Kidney (tissue), 14 donors: ENCODE measurements around the gene BYSL. TPM values are rescaled to one million over a fixed set of nuclear protein-coding genes. Genes with fewer than 3 reads are reported as not detected.
"Not testable (repeated sequence)": the region's sequence is repeated elsewhere in the genome, so short reads cannot be mapped to it uniquely, and the experiment has no call there.

Experiments
- DNase-seq, 5 donors: peaks; one replicate each; pipeline ENCODE4 v3.0.0-alpha.2; 2013 to 2020
- FAIRE-seq: peaks from 2 replicates; lab custom pipeline; 2012; peaks lifted over from hg19 to GRCh38; lab: Jason Lieb, UNC
- H3K27ac ChIP-seq, 2 donors: one replicate each; pipeline ENCODE4 v1.7.0; 2013; ENCODE audit warnings: low read depth in 2 of 2, low read length in 2 of 2, inconsistent platforms in 1 of 2
- H3K27me3 ChIP-seq: one replicate; pipeline ENCODE4 v1.7.1; 2013; ENCODE audit warnings: low read length, inconsistent platforms; ENCODE audit not compliant: control insufficient read depth, insufficient read depth
- H3K36me3 ChIP-seq, 3 donors: one replicate each; pipeline versions ENCODE4 v1.7.0 to v1.7.1; 2013; ENCODE audit warnings: low read length in 3 of 3, control low read depth in 1 of 3, inconsistent platforms in 1 of 3; ENCODE audit not compliant: insufficient read depth in 3 of 3, control insufficient read depth in 2 of 3
- H3K4me1 ChIP-seq, 3 donors: one replicate each; pipeline versions ENCODE4 v1.7.0 to v1.7.1; 2013; ENCODE audit warnings: low read length in 3 of 3, inconsistent platforms in 1 of 3, low read depth in 1 of 3; ENCODE audit not compliant: control insufficient read depth in 2 of 3, insufficient read depth in 2 of 3
- H3K4me3 ChIP-seq, 3 donors: one replicate each; pipeline versions ENCODE4 v1.7.0 to v1.8.1; 2013; ENCODE audit warnings: low read length in 3 of 3, control low read depth in 1 of 3, inconsistent platforms in 1 of 3
- H3K9ac ChIP-seq, 3 donors: one replicate each; pipeline versions ENCODE4 v1.7.0 to v1.7.1; 2013; ENCODE audit warnings: low read length in 3 of 3, control low read depth in 1 of 3, inconsistent platforms in 1 of 3
- H3K9me3 ChIP-seq, 3 donors: one replicate each; pipeline versions ENCODE4 v1.7.0 to v1.7.1; 2013; ENCODE audit warnings: low read length in 3 of 3, control low read depth in 1 of 3, inconsistent platforms in 1 of 3; ENCODE audit not compliant: control insufficient read depth in 2 of 3, insufficient read depth in 1 of 3
- CTCF ChIP-seq: IDR thresholded peaks from 3 replicates; pipeline ENCODE4 v1.5.1; 2012; ENCODE audit warnings: mild to moderate bottlenecking, moderate library complexity, borderline replicate concordance; ENCODE audit not compliant: insufficient read depth; ENCODE audit errors: extremely low read depth
- intact Hi-C: fragments of 100-400 bp; cut with DNase I; formaldehyde crosslinking; loops from one replicate; pipeline ENCODE4 v1.11.1; 2022
- polyA plus RNA-seq: library from polyadenylated mRNA; stranded (reverse); fragments of 350-450 nt; fragmentation: Illumina TruSeq; extraction: RNeasy Lipid Tissue Mini Kit (QIAGEN cat#74804); gene quantifications from one replicate; pipeline ENCODE4 v1.2.3, GENCODE V29; 2014; ENCODE audit warnings: low read depth, low replicate concordance; ENCODE audit not compliant: insufficient read depth
- total RNA-seq: library from RNA; stranded (reverse); fragmentation: NEBNext Ultra II Directional; extraction: Animal tissue kit (Norgen Biotek cat#: 25700); gene quantifications from one replicate; pipeline ENCODE4 v1.2.1, GENCODE V29; 2021
- donor health status: control.
- donor health status: control.
- donor health status: control.
- donor health status: control.
- donor health status: control.
- donor health status: DM: yes; HTN: yes; CAD: no.
- donor health status: Normal renal cell carcinoma (clear cell type).

BYSL gene
- total and polyA plus RNA-seq, 2 donors from 2014 or later, result 10.1 to 14.3 TPM

GRCh38 chr6:41942067-41942851 is 21.0 kb downstream of the BYSL start:
- Histone ChIP-seq H3K36me3 (no peaks in the 10 kb centered on the region), H3K9me3 (no peaks in the 10 kb centered on the region), H3K27me3 (no peaks in the 10 kb centered on the region), H3K27ac (peak overlapping the region; percentile 32 to 59), H3K4me3 (peak overlapping the region; percentile 62 to 80 (median 68)), H3K4me1 (peaks cover 8 to 24% (median 9%) of the 10 kb centered on the region in 3 donors), H3K9ac (peak overlapping the region in 2 of 3 donors; percentile 17 to 73)
- intact Hi-C loops, result no loop called here
- TF ChIP-seq CTCF, result no peak
- FAIRE-seq (no peak), DNase-seq (no peak)

DNA sequence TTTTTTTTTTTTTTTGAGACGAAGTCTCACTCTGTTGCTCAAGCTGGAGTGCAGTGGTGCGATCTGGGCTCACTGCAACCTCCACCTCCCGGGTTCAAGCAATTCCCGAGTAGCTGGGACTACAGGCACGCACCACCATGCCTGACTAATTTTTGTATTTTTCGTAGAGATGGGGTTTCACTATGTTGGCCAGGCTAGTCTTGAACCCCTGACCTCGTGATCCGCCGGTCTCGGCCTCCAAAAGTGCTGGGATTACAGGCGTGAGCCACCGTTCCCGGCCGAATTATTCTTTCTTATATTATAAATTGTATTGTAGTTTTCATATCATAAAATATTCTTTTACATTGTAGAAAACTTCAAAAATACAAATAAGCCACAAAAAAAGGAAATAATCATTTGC is 21.6 kb downstream of the BYSL start:
- H3K9ac ChIP-seq, H3K27me3 ChIP-seq, H3K27ac ChIP-seq, FAIRE-seq, H3K9me3 ChIP-seq, intact Hi-C loops, DNase-seq, H3K4me3 ChIP-seq, H3K36me3 ChIP-seq: not testable (repeated sequence)
- H3K4me1 ChIP-seq, result peaks cover 8 to 24% (median 9%) of the 10 kb centered on the region in 3 donors

DNA sequence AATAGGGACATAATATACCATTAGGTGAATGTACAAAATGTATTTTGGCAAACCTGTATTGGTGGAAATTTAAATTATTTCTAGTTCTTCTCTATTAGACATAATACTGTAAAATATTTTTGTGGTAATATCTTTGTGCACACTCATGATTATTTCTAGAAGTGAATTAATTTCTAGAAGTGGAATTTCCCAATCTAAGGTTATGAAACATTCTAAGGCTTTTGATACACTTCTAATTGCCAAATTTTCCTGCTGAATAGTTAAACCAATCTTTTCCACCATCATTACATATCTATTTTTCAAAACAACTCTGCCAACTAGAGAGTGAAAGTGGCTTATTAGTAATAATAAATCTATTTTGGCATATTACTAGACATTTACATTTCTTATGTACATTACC is 22.2 kb downstream of the BYSL start:
- DNase-seq, result no peak
- Histone ChIP-seq H3K4me1 (peaks cover 8 to 22% (median 9%) of the 10 kb centered on the region in 3 donors), H3K27ac (no peak overlapping the region), H3K4me3 (no peak overlapping the region), H3K36me3 (no peaks in the 10 kb centered on the region), H3K27me3 (no peaks in the 10 kb centered on the region), H3K9ac (no peak overlapping the region), H3K9me3 (no peaks in the 10 kb centered on the region)
- intact Hi-C loops, result no loop called here
- TF ChIP-seq CTCF, result no peak
- FAIRE-seq, result no peak

DNA sequence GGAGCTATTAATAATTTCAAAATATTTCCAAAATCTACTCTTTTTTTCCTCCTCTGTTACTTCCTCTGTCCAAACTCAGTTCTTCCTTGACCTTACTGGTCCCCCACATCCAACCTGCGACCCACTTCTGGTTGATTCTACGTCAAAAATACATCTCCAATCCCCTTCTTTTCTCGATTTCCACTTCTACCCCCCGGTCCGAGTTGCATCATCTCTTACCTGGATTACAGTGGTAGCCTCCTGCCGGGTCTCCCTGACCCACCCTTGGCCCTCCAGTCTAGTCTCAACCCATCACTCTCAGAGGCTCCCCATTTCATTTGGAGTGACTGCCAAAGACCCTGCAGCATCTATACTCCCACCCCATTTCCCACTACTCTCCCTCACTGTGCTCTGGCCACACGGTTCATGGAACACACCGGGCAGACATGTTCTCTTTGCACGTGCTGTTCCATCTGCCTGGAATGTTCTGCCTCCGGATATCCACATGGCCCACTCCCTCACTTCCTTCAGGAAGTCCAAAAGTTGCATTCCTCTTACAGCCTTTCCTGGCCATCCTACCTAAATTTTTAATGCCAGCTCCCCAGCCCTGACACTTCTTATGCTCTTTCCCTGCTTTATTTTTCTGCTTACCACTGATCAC is 26.4 kb downstream of the BYSL start:
- Histone ChIP-seq H3K9me3 (no peaks in the 10 kb centered on the region), H3K9ac (no peak overlapping the region), H3K4me1 (no peaks in the 10 kb centered on the region), H3K27me3 (no peaks in the 10 kb centered on the region), H3K27ac (no peak overlapping the region), H3K36me3 (no peaks in the 10 kb centered on the region), H3K4me3 (no peak overlapping the region)
- DNase-seq (no peak), FAIRE-seq (no peak)
- no peak for TF ChIP-seq CTCF
- intact Hi-C loops, result no loop called here
